GM23338 (cell line): Measurements from ENCODE around the gene FBXW7. TPM values are rescaled to one million over a fixed set of nuclear protein-coding genes. Genes with fewer than 3 reads are reported as not detected.

ENCODE experiments used
- ATAC-seq: fragments of 200-7000 bp; cut with Tn5 transposase; 3 replicates; pipeline ENCODE4 v1.9.1; 2020
- DNase-seq: peaks from one replicate; pipeline ENCODE4 v3.0.0-alpha.2; 2015; ENCODE audit warnings: low spot score
- H2AFZ ChIP-seq: fragments of 200-600 bp; sonication (generic); 2 replicates; pipeline ENCODE4 v1.8.0; 2016; ENCODE audit warnings: antibody characterized with exemption, mild to moderate bottlenecking, moderate library complexity
- H3F3A ChIP-seq: fragments of 200-600 bp; sonication (generic); replicated peaks from 2 replicates; pipeline ENCODE4 v1.8.0; 2017; ENCODE audit warnings: antibody characterized with exemption, mixed run types, low read depth
- H3K27ac ChIP-seq: fragments of 200-600 bp; sonication (generic); 2 replicates; pipeline ENCODE4 v1.6.1; 2016; ENCODE audit warnings: low read depth
- H3K27me3 ChIP-seq: fragments of 200-600 bp; sonication (generic); 2 replicates; pipeline ENCODE4 v1.8.0; 2016; ENCODE audit warnings: mild to moderate bottlenecking, mixed run types, moderate library complexity; ENCODE audit not compliant: insufficient read depth
- H3K36me3 ChIP-seq: fragments of 200-600 bp; sonication (generic); 2 replicates; pipeline ENCODE4 v1.8.0; 2016; ENCODE audit warnings: mild to moderate bottlenecking; ENCODE audit not compliant: insufficient read depth
- H3K4me1 ChIP-seq: fragments of 200-600 bp; sonication (generic); 2 replicates; pipeline ENCODE4 v1.8.0; 2016; ENCODE audit warnings: mild to moderate bottlenecking, moderate library complexity; ENCODE audit not compliant: insufficient read depth
- H3K4me2 ChIP-seq: fragments of 200-600 bp; sonication (generic); 2 replicates; pipeline ENCODE4 v1.7.1; 2017; ENCODE audit warnings: mixed run types
- H3K4me3 ChIP-seq: fragments of 200-600 bp; sonication (generic); 2 replicates; pipeline ENCODE4 v1.6.1; 2016; ENCODE audit warnings: mixed run types
- H3K79me2 ChIP-seq: fragments of 200-600 bp; sonication (generic); replicated peaks from 2 replicates; pipeline ENCODE4 v1.8.0; 2017; ENCODE audit warnings: mild to moderate bottlenecking; ENCODE audit not compliant: insufficient read depth
- H3K9me2 ChIP-seq: fragments of 200-600 bp; sonication (generic); 2 replicates; pipeline ENCODE4 v1.8.0; 2017; ENCODE audit not compliant: insufficient read depth
- H4K20me1 ChIP-seq: fragments of 200-600 bp; sonication (generic); replicated peaks from 2 replicates; pipeline ENCODE4 v1.8.0; 2017; ENCODE audit warnings: mild to moderate bottlenecking; ENCODE audit not compliant: insufficient read depth
- H3K27ac Mint-ChIP-seq: 2 replicates; pipeline ENCODE4 v1.8.0; 2020; ENCODE audit warnings: inconsistent platforms, mild to moderate bottlenecking, moderate library complexity, mixed read lengths
- H3K27me3 Mint-ChIP-seq: 3 replicates; pipeline ENCODE4 v1.8.0; 2022; ENCODE audit warnings: low read depth, mild to moderate bottlenecking, moderate library complexity, mixed read lengths, inconsistent platforms; ENCODE audit not compliant: insufficient read depth, poor library complexity
- H3K36me3 Mint-ChIP-seq: 3 replicates; pipeline ENCODE4 v1.8.0; 2021; ENCODE audit warnings: low read depth, mild to moderate bottlenecking, inconsistent platforms, moderate library complexity, mixed read lengths
- H3K4me1 Mint-ChIP-seq: 3 replicates; pipeline ENCODE4 v1.8.0; 2020; ENCODE audit warnings: mild to moderate bottlenecking, inconsistent platforms, mixed read lengths
- H3K4me3 Mint-ChIP-seq: 3 replicates; pipeline ENCODE4 v1.8.0; 2021; ENCODE audit warnings: moderate library complexity, mild to moderate bottlenecking, inconsistent platforms, mixed read lengths
- H3K9me3 Mint-ChIP-seq: 3 replicates; pipeline ENCODE4 v1.8.0; 2020; ENCODE audit warnings: moderate library complexity, mild to moderate bottlenecking, inconsistent platforms, mixed read lengths
- CREB1 ChIP-seq: fragments of 250-450 bp; sonication (Bioruptor Pico); IDR thresholded peaks from 2 replicates; pipeline ENCODE4 v1.5.0; 2020; ENCODE audit warnings: low read depth, mild to moderate bottlenecking, moderate library complexity
- CTCF ChIP-seq, 2 experiments: fragments of 200-600 bp in 1 of 2; sonication (generic) in 1 of 2; conservative IDR thresholded peaks; 2 replicates each; pipeline versions ENCODE4 v1.5.1 to v1.6.1; 2016 to 2017; ENCODE audit warnings: antibody characterized with exemption in 2 of 2, low read depth in 2 of 2, mild to moderate bottlenecking in 2 of 2, moderate library complexity in 1 of 2
- EZH2 ChIP-seq: fragments of 200-600 bp; sonication (generic); IDR thresholded peaks from one replicate; pipeline ENCODE4 v1.8.0; 2017; ENCODE audit warnings: antibody characterized with exemption, mild to moderate bottlenecking, low read depth; ENCODE audit not compliant: unreplicated experiment
- EZH2phosphoT487 ChIP-seq: fragments of 200-600 bp; sonication (generic); IDR thresholded peaks from one replicate; pipeline ENCODE4 v1.8.1; 2018; ENCODE audit warnings: antibody characterized with exemption; ENCODE audit not compliant: unreplicated experiment
- JUNB ChIP-seq: IDR thresholded peaks from one replicate; pipeline ENCODE4 v1.6.1; 2016; ENCODE audit warnings: antibody characterized with exemption; ENCODE audit not compliant: unreplicated experiment
- NANOG ChIP-seq: IDR thresholded peaks from 2 replicates; pipeline ENCODE4 v1.6.1; 2016; ENCODE audit warnings: antibody characterized with exemption, borderline replicate concordance
- POLR2AphosphoS5 ChIP-seq: IDR thresholded peaks from 2 replicates; pipeline ENCODE4 v1.6.1; 2016; ENCODE audit warnings: antibody characterized with exemption, low read depth
- STAT1 ChIP-seq: IDR thresholded peaks from one replicate; pipeline ENCODE4 v1.6.1; 2016; ENCODE audit warnings: antibody characterized with exemption; ENCODE audit not compliant: unreplicated experiment
- ZNF114 ChIP-seq: fragments of 250-450 bp; sonication (Bioruptor Pico); IDR thresholded peaks from 2 replicates; pipeline ENCODE4 v1.5.0; 2020; ENCODE audit warnings: mild to moderate bottlenecking, moderate library complexity
- ZNF331 ChIP-seq: fragments of 250-450 bp; sonication (Bioruptor Pico); IDR thresholded peaks from 2 replicates; pipeline ENCODE4 v1.5.0; 2020; ENCODE audit warnings: low read depth, mild to moderate bottlenecking, moderate library complexity
- polyA plus RNA-seq: library from polyadenylated mRNA; unstranded; fragments of >200 nt; fragmentation: Nextera tagmentation; extraction: Ambion mirVana; gene quantifications from 2 replicates; pipeline ENCODE4 v1.2.1, GENCODE V29; 2016
- total RNA-seq: library from RNA; depleted of rRNA; stranded (reverse); fragments of >200 nt; shearing (Covaris generic); gene quantifications from 2 replicates; pipeline ENCODE4 v1.2.3, GENCODE V29; 2014
- TF ChIP-seq, protein P1 (sequence below): IDR thresholded peaks from one replicate; pipeline ENCODE4 v1.6.1; 2018; ENCODE audit warnings: antibody characterized with exemption; ENCODE audit not compliant: unreplicated experiment
- TF ChIP-seq, protein P2 (sequence below): fragments of 250-450 bp; sonication (Bioruptor Pico); IDR thresholded peaks from 2 replicates; pipeline ENCODE4 v1.5.0; 2020; ENCODE audit warnings: mild to moderate bottlenecking, moderate library complexity
- TF ChIP-seq, protein P3 (sequence below): IDR thresholded peaks from 2 replicates; pipeline ENCODE4 v1.6.1; 2016; ENCODE audit warnings: antibody characterized with exemption

FBXW7 gene
- total and polyA plus RNA-seq, 2 experiments from 2014 or later = 25.8 to 34.7 TPM

GRCh38 chr4:152392079-152392478 is 143.8 kb downstream of the FBXW7 start (continued):
- TF ChIP-seq EZH2 (no peak), NANOG (no peak), STAT1 (no peak)

DNA sequence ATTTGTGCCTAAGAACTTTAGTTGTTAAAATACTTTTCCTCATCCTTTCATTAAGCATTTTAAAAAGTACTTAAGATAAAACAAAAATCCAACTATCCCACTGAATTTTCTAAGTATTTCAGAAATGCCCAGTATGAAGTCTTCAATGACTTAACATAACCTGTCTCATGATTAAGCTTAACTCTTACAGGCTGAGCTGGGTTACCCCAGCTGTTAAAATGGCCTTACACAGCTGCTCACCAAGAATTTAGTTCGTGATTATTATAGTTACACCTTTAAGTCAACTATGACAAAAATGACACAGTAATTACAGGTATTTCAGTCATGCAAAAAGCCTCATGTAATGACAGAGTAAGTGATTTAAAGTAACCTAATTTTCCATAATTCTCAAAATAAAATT is 145.7 kb downstream of the FBXW7 start:
- Mint-ChIP-seq H3K9me3 (no peaks in the 10 kb centered on the region), H3K27me3 (no peaks in the 10 kb centered on the region), H3K4me1 (peaks cover 11% of the 10 kb centered on the region), H3K4me3 (no peak overlapping the region), H3K27ac (no peak overlapping the region), H3K36me3 (no peaks in the 10 kb centered on the region)
- Histone ChIP-seq H3K9me2 (no peaks in the 10 kb centered on the region), H3K4me2 (no peak overlapping the region), H3K4me3 (no peak overlapping the region), H2AFZ (no peak overlapping the region), H3K27me3 (no peaks in the 10 kb centered on the region), H4K20me1 (no peaks in the 10 kb centered on the region), H3K27ac (no peak overlapping the region), H3K36me3 (no peaks in the 10 kb centered on the region), H3K79me2 (peaks cover 7% of the 10 kb centered on the region), H3F3A (no peaks in the 10 kb centered on the region), H3K4me1 (no peaks in the 10 kb centered on the region)
- DNase-seq = no peak
- no peak for ATAC-seq
- TF ChIP-seq ZNF114 (no peak), NANOG (no peak), EZH2phosphoT487 (no peak), ZNF331 (no peak), POLR2AphosphoS5 (no peak), CTCF (conservative IDR thresholded peaks at IDR 0.05; ENCODE audit: low read depth in 2 of 2) (no peak), CREB1 (no peak), STAT1 (no peak), JUNB (no peak), EZH2 (no peak)
- TF ChIP-seq, protein P1, sequence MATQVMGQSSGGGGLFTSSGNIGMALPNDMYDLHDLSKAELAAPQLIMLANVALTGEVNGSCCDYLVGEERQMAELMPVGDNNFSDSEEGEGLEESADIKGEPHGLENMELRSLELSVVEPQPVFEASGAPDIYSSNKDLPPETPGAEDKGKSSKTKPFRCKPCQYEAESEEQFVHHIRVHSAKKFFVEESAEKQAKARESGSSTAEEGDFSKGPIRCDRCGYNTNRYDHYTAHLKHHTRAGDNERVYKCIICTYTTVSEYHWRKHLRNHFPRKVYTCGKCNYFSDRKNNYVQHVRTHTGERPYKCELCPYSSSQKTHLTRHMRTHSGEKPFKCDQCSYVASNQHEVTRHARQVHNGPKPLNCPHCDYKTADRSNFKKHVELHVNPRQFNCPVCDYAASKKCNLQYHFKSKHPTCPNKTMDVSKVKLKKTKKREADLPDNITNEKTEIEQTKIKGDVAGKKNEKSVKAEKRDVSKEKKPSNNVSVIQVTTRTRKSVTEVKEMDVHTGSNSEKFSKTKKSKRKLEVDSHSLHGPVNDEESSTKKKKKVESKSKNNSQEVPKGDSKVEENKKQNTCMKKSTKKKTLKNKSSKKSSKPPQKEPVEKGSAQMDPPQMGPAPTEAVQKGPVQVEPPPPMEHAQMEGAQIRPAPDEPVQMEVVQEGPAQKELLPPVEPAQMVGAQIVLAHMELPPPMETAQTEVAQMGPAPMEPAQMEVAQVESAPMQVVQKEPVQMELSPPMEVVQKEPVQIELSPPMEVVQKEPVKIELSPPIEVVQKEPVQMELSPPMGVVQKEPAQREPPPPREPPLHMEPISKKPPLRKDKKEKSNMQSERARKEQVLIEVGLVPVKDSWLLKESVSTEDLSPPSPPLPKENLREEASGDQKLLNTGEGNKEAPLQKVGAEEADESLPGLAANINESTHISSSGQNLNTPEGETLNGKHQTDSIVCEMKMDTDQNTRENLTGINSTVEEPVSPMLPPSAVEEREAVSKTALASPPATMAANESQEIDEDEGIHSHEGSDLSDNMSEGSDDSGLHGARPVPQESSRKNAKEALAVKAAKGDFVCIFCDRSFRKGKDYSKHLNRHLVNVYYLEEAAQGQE = no peak
- TF ChIP-seq, protein P2, sequence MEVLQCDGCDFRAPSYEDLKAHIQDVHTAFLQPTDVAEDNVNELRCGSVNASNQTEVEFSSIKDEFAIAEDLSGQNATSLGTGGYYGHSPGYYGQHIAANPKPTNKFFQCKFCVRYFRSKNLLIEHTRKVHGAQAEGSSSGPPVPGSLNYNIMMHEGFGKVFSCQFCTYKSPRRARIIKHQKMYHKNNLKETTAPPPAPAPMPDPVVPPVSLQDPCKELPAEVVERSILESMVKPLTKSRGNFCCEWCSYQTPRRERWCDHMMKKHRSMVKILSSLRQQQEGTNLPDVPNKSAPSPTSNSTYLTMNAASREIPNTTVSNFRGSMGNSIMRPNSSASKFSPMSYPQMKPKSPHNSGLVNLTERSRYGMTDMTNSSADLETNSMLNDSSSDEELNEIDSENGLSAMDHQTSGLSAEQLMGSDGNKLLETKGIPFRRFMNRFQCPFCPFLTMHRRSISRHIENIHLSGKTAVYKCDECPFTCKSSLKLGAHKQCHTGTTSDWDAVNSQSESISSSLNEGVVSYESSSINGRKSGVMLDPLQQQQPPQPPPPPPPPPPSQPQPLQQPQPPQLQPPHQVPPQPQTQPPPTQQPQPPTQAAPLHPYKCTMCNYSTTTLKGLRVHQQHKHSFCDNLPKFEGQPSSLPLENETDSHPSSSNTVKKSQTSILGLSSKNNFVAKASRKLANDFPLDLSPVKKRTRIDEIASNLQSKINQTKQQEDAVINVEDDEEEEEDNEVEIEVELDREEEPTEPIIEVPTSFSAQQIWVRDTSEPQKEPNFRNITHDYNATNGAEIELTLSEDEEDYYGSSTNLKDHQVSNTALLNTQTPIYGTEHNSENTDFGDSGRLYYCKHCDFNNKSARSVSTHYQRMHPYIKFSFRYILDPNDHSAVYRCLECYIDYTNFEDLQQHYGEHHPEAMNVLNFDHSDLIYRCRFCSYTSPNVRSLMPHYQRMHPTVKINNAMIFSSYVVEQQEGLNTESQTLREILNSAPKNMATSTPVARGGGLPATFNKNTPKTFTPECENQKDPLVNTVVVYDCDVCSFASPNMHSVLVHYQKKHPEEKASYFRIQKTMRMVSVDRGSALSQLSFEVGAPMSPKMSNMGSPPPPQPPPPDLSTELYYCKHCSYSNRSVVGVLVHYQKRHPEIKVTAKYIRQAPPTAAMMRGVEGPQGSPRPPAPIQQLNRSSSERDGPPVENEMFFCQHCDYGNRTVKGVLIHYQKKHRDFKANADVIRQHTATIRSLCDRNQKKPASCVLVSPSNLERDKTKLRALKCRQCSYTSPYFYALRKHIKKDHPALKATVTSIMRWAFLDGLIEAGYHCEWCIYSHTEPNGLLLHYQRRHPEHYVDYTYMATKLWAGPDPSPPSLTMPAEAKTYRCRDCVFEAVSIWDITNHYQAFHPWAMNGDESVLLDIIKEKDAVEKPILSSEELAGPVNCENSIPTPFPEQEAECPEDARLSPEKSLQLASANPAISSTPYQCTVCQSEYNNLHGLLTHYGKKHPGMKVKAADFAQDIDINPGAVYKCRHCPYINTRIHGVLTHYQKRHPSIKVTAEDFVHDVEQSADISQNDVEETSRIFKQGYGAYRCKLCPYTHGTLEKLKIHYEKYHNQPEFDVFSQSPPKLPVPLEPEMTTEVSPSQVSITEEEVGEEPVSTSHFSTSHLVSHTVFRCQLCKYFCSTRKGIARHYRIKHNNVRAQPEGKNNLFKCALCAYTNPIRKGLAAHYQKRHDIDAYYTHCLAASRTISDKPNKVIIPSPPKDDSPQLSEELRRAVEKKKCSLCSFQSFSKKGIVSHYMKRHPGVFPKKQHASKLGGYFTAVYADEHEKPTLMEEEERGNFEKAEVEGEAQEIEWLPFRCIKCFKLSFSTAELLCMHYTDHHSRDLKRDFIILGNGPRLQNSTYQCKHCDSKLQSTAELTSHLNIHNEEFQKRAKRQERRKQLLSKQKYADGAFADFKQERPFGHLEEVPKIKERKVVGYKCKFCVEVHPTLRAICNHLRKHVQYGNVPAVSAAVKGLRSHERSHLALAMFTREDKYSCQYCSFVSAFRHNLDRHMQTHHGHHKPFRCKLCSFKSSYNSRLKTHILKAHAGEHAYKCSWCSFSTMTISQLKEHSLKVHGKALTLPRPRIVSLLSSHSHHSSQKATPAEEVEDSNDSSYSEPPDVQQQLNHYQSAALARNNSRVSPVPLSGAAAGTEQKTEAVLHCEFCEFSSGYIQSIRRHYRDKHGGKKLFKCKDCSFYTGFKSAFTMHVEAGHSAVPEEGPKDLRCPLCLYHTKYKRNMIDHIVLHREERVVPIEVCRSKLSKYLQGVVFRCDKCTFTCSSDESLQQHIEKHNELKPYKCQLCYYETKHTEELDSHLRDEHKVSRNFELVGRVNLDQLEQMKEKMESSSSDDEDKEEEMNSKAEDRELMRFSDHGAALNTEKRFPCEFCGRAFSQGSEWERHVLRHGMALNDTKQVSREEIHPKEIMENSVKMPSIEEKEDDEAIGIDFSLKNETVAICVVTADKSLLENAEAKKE = no peak
- TF ChIP-seq, protein P3, sequence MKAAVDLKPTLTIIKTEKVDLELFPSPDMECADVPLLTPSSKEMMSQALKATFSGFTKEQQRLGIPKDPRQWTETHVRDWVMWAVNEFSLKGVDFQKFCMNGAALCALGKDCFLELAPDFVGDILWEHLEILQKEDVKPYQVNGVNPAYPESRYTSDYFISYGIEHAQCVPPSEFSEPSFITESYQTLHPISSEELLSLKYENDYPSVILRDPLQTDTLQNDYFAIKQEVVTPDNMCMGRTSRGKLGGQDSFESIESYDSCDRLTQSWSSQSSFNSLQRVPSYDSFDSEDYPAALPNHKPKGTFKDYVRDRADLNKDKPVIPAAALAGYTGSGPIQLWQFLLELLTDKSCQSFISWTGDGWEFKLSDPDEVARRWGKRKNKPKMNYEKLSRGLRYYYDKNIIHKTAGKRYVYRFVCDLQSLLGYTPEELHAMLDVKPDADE = no peak
